IPS-18c (cell line): ENCODE data around the gene IMP4.

Experiments used
- H3K4me3 ChIP-seq: 2 replicates; pipeline ENCODE4 v1.7.0; 2013; ENCODE audit warnings: low read depth, mild to moderate bottlenecking, low read length, moderate library complexity; ENCODE audit not compliant: insufficient read depth
- H3K9me3 ChIP-seq: one replicate; pipeline ENCODE4 v1.6.1; 2013; ENCODE audit warnings: mild to moderate bottlenecking, low read length, moderate library complexity; ENCODE audit not compliant: control insufficient read depth, insufficient read depth

The IMP4 gene, protein sequence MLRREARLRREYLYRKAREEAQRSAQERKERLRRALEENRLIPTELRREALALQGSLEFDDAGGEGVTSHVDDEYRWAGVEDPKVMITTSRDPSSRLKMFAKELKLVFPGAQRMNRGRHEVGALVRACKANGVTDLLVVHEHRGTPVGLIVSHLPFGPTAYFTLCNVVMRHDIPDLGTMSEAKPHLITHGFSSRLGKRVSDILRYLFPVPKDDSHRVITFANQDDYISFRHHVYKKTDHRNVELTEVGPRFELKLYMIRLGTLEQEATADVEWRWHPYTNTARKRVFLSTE

DNA sequence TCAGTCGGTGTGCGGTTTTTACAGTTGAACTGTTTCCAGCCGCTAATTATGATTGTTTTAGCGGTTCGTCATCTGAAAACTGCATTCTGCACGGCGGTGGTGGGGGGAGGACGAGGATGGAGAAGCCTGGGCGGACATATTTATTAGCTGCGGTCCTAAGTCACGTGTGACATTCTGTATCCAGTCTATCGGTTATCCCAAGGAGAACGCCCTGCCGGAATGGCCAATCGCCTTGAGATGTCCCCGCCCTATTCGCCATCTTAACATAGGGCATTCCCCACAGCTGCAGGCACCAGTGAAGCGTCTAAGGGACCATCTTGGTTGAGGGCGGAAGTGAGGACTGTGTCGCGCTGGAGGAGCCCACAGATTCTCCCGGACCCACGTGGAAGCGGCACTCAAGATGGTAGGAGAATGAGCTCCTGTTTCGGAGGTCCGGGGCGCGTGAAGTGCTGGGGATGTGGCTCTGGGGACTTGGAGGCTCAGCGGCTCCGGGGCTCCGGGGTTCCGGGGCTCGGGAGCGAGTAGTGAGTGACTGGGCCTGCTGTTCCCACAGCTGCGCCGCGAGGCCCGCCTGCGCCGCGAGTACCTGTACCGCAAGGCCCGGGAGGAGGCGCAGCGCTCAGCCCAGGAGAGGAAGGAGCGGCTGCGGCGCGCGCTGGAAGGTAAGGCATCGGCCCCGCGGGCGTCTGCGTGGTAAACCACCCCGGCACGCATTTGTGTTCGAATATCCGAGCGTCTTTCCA is at the start of gene IMP4:
Gene IMP4 (plus strand): TSS at position 365 of the 743 bp plus-strand sequence. CDS start 36 bp downstream, at position 401.
- H3K4me3 ChIP-seq = peak within 1 kb of the TSS; percentile 96
- H3K9me3 ChIP-seq = no peaks in the 10 kb centered on the region

DNA sequence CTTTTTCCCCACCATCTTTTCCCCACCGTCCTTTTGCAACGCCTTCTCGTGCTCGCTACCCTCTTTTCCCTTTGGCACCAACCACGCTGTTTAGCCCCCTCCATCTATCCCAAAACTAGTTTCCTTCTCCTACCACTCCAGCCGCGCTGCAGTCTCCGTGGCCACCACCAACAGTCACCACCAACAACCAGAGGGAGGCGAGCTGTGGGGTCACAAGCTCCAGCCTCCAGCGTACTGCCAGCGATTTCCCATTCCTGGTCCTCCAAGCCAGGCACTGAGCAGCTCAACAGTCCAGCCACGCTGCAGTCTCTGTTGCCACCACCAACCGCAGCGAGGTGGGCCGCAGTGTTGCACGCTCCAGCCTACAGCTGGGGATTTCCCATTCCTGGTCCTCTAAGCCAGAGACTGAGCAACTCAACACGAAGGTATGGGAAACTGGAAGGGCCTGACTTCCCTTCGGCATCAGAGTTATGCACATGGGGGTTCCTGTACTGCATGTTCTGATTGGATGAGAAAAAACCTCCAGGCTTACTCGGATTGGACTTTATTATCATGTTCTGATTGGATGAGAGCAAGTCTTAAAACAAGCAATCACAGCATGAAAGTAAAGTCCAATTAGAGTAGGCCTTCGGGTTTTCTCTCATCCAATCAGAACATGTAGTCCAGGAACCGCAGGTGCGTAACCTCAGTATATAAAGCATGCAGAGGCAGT is 42.3 kb upstream of the IMP4 start:
- Histone ChIP-seq H3K4me3 (no peak overlapping the region), H3K9me3 (no peaks in the 10 kb centered on the region)

GRCh38 chr2:130300970-130301348 is 41.7 kb upstream of the IMP4 start:
- H3K9me3 ChIP-seq = no peaks in the 10 kb centered on the region
- H3K4me3 ChIP-seq = no peak overlapping the region

GRCh38 chr2:130302164-130302886 is 40.4 kb upstream of the IMP4 start:
- Histone ChIP-seq H3K9me3 (no peaks in the 10 kb centered on the region), H3K4me3 (no peak overlapping the region)

- no peaks in the 10 kb centered on the region for H3K9me3 ChIP-seq
These were observed 39.5 kb upstream of the IMP4 start for GRCh38 chr2:130303169-130303568.

GRCh38 chr2:130304726-130305125 is 38.0 kb upstream of the IMP4 start:
- Histone ChIP-seq H3K4me3 (no peak overlapping the region), H3K9me3 (no peaks in the 10 kb centered on the region)

More at GRCh38 chr2:130303169-130303568, 39.5 kb upstream of the IMP4 start:
- H3K4me3 ChIP-seq = no peak overlapping the region

DNA sequence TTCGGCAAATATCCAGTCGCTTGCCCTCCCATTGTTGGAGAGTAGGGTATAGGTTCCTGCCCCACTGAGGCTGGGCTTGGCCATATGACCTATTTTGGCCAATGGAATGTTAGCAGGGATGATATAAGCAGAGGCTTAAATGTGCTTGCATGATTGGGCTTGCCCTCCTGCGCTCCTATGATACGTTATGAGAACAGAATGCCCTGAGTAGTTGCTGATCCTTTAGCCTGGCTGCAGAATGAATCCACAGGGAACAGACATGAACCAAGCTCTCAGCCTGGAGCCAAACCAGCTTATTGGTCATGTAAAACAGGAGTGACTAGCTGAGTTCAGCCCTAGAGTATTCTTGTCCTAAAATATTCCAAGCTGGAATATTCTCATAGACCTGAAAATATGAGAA is 34.8 kb upstream of the IMP4 start:
- Histone ChIP-seq H3K4me3 (no peak overlapping the region), H3K9me3 (no peaks in the 10 kb centered on the region)

- Histone ChIP-seq H3K4me3 (no peak overlapping the region), H3K9me3 (no peaks in the 10 kb centered on the region)
These were observed 31.8 kb upstream of the IMP4 start for GRCh38 chr2:130310881-130311280.

DNA sequence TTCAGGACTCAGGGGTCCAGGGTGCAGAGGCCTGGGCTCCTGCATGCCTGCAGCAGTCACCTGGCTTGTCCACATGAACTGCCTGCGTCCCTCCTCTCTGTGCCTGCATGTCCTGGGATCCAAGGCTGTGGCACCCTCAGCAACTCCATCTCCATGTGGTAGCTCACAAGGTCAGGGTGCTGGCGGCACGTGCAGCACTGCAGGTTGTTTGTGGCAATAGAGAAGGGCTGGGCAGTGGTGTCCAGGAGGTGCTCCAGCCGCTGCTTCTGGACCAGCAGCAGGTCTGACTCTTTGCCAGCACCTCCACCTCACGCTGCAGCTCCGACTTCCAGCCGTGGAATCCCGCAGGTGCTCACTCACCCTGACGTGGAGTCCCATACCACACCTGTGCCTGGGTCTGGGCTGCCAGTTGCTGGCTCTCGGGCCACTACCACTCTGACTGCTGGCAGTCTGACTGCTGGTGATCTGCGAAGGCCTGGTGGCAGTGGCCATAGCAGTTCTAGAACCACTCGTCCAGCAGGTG is 28.8 kb upstream of the IMP4 start:
- no peaks in the 10 kb centered on the region for H3K9me3 ChIP-seq
- no peak overlapping the region for H3K4me3 ChIP-seq

GRCh38 chr2:130314377-130314776 is 28.3 kb upstream of the IMP4 start:
- H3K9me3 ChIP-seq = no peaks in the 10 kb centered on the region
- H3K4me3 ChIP-seq = no peak overlapping the region

GRCh38 chr2:130316596-130316995 is 26.1 kb upstream of the IMP4 start:
- no peaks in the 10 kb centered on the region for H3K9me3 ChIP-seq
- H3K4me3 ChIP-seq = no peak overlapping the region

DNA sequence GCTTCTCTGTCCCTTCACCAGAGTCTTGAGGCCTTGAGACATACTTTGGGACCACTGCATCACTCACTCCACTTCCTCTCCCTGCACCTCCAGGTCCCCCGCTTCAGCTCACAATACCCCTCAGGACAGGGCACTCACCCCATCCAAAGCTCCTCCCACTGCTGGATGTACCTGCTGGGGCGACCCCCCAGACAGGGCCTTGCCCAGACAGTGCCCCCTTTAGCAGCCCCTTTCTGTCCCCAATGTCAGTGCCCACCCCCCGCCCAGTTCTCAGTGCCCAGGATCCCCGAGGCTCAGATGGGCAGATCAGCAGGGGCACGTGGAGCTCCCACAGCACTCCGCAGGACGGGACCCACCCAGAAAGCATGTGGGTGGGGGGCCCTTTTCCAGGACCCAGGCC is 23.8 kb upstream of the IMP4 start:
- no peak overlapping the region for H3K4me3 ChIP-seq
- no peaks in the 10 kb centered on the region for H3K9me3 ChIP-seq

DNA sequence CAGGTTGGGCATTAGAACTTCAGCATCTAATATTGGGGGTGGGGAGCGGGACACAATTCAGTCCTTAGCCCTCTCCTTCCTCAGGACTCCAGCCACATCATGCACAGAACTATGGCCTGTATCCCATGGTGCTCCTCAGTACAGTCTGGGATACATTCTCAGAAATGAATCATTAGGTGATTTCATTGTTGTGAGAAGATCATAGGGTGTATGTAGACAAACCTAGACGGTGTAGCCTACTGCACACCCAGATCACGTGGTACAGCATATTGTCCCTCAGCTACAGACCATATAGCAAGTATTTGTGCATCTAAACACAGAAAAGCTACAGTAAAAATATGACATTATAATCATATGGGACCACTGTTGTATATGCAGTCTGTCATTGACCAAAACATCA is 23.2 kb upstream of the IMP4 start:
- Histone ChIP-seq H3K9me3 (no peaks in the 10 kb centered on the region), H3K4me3 (no peak overlapping the region)

GRCh38 chr2:130327703-130328527 is 14.8 kb upstream of the IMP4 start:
- Histone ChIP-seq H3K9me3 (no peaks in the 10 kb centered on the region), H3K4me3 (peak overlapping the region; percentile 29; the same call in 1 of the 2 replicates)

DNA sequence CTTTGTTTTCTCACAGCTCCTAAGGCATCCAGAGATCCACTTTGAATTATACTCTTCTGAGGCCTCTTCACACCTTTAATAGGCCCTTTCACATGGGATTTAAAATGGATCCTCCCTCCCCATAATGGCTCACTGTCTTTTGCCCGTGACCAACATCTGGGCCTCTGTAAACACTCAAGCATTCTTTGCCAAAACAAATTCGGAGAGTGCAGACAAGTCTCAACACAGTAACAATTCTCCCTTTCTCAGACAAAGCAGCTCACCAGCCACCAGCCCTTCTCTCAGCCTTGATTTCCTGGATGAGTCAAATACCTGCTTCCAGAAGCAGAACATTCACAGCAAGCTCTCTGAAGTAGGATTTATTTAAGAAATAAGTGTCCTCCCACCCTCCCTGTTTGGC is 14.0 kb upstream of the IMP4 start:
- H3K9me3 ChIP-seq = no peaks in the 10 kb centered on the region
- H3K4me3 ChIP-seq = no peak overlapping the region

- Histone ChIP-seq H3K9me3 (no peaks in the 10 kb centered on the region), H3K4me3 (no peak overlapping the region; the same call in 1 of the 2 replicates)
These were observed 10.2 kb upstream of the IMP4 start for GRCh38 chr2:130332271-130333073.
